Measurements from ENCODE around the gene SCFD2.
"Not testable (repeated sequence)": the region's sequence is repeated elsewhere in the genome, so short reads cannot be mapped to it uniquely, and the experiment has no call there.

SCFD2 gene

DNA sequence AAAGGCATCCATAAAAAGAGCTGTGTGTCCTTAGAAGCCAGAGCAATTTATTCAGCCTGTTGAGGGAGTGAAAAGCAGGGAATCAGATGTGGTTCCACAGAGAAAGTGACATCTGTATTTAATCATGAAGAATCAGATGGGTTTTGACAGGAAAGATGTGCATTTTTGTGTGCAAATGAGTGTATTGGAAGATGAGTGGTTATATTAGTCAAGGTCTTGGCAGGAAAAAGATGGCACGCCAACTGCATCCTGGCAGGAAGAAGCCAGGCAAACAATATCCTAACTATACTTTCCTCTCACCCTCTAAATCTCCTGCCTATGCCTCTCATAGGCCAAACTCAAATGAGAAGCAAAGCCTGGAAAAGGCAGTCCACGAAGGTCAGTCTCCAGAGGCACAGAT lies 59.1 kb downstream of the SCFD2 start:
- H3K4me3 ChIP-seq (ENCODE audit: low read length) = no peak overlapping the region
- H3K9me3 ChIP-seq (ENCODE audit: control insufficient read depth, low read depth, low read length) = no peaks in the 10 kb centered on the region
- H3K27ac ChIP-seq (ENCODE audit: low read length) = no peak overlapping the region
- no peaks in the 10 kb centered on the region for H3K27me3 ChIP-seq (ENCODE audit: control insufficient read depth, insufficient read depth, low read length)
- H3K36me3 ChIP-seq (ENCODE audit: control insufficient read depth, low read depth, low read length) = no peaks in the 10 kb centered on the region
- H3K9ac ChIP-seq (ENCODE audit: low read length) = no peak overlapping the region
- no peaks in the 10 kb centered on the region for H3K4me1 ChIP-seq (ENCODE audit: control insufficient read depth, low read depth, low read length)

DNA sequence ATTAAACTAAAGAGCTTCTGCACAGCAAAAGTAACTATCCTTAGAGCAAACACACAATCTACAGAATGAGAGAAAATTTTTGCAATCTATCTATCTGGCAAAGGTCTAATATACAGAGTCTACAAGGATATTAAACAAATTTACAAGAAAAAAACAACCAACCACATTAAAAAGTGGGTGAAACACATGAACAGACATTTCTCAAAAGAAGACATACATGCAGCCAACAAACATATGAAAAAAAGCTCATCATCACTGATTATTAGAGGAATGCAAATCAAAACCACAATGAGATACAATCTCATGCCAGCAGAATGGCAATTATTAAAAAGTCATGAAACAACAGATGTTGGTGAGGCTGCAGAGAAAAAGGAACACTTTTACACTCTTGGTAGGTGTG lies 73.7 kb downstream of the SCFD2 start:
- not testable (repeated sequence) for H3K4me1 ChIP-seq (ENCODE audit: control insufficient read depth, low read depth, low read length); H3K36me3 ChIP-seq (ENCODE audit: control insufficient read depth, low read depth, low read length); H3K4me3 ChIP-seq (ENCODE audit: low read length); H3K9ac ChIP-seq (ENCODE audit: low read length); H3K27me3 ChIP-seq (ENCODE audit: control insufficient read depth, insufficient read depth, low read length); H3K27ac ChIP-seq (ENCODE audit: low read length)
- peaks cover 14% of the 10 kb centered on the region for H3K9me3 ChIP-seq (ENCODE audit: control insufficient read depth, low read depth, low read length)

DNA sequence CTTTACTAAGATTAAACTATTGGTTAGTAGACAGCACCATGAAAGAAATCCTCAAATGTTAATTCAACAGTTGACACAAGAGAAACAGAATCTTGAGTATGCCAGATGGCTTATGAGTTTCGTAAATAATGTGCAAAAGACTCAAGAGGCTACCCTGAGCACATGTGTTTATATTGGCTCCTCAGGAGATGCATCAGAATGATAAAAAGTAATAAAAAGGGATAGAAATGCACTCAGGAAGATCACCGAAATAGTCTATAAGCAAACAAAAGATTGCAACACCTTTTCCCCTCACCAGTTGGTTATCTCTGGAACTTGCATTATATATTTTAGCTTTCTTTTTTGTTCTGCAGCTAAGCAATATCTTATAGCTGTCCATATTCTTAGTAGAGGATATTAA lies 84.4 kb downstream of the SCFD2 start:
- H3K27me3 ChIP-seq (ENCODE audit: control insufficient read depth, insufficient read depth, low read length) = no peaks in the 10 kb centered on the region
- no peak overlapping the region for H3K9ac ChIP-seq (ENCODE audit: low read length)
- H3K4me1 ChIP-seq (ENCODE audit: control insufficient read depth, low read depth, low read length) = no peaks in the 10 kb centered on the region
- no peak overlapping the region for H3K4me3 ChIP-seq (ENCODE audit: low read length)
- H3K27ac ChIP-seq (ENCODE audit: low read length) = no peak overlapping the region
- H3K9me3 ChIP-seq (ENCODE audit: control insufficient read depth, low read depth, low read length) = no peaks in the 10 kb centered on the region
- no peaks in the 10 kb centered on the region for H3K36me3 ChIP-seq (ENCODE audit: control insufficient read depth, low read depth, low read length)

DNA sequence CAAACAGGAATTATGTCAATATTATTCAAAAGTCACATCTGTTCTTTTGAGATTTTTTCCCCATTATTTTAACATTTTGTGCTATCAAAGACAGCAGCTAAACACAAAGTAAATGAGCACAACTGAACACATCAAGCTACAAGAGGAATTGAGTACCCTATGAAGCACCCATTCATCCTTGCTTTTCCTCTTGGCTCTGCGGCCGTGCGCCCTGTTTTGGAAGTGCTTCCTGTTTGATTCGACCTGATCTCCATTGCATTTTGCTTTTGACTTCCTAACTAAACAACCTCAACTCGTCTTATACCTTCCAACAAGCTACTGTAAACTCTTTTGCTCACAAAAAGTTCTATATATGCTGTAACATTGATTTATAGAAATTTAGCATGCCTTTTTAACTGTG lies 85.0 kb downstream of the SCFD2 start:
- Histone ChIP-seq H3K4me3 (ENCODE audit: low read length) (no peak overlapping the region), H3K36me3 (ENCODE audit: control insufficient read depth, low read depth, low read length) (no peaks in the 10 kb centered on the region), H3K9me3 (ENCODE audit: control insufficient read depth, low read depth, low read length) (no peaks in the 10 kb centered on the region), H3K9ac (ENCODE audit: low read length) (no peak overlapping the region), H3K4me1 (ENCODE audit: control insufficient read depth, low read depth, low read length) (no peaks in the 10 kb centered on the region), H3K27me3 (ENCODE audit: control insufficient read depth, insufficient read depth, low read length) (no peaks in the 10 kb centered on the region), H3K27ac (ENCODE audit: low read length) (no peak overlapping the region)

DNA sequence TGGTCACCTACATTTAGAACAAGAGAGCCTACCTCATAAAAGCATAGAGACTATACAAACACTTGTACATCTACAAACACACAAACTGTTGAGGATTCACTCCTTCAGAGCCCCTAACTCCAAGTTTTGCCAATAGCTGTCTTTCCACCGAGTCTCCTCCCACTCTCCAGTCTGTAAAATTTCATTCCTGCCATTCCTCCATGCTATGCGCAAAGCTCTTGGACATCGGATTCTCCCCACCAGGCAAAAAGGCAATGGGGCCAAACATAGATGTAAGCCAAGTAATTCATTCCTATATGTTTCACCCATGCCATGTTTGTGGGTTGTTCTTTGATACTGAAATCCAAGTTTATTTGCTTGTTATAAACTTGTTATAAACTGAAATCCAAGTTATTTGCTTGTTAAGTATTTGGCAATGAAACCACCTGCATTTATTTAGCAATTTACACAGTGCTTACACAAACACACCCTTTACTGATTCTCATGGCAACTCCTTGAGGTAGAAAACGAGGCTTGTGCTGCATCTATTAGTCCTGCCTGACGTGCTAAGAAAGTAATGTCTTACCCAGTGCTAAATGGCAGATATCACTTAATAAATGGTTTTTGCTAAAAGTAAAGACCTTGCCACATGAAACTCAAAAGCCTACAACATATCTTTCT lies 91.1 kb downstream of the SCFD2 start:
- Histone ChIP-seq H3K36me3 (ENCODE audit: control insufficient read depth, low read depth, low read length) (no peaks in the 10 kb centered on the region), H3K27me3 (ENCODE audit: control insufficient read depth, insufficient read depth, low read length) (no peaks in the 10 kb centered on the region), H3K9me3 (ENCODE audit: control insufficient read depth, low read depth, low read length) (no peaks in the 10 kb centered on the region), H3K9ac (ENCODE audit: low read length) (no peak overlapping the region), H3K27ac (ENCODE audit: low read length) (no peak overlapping the region), H3K4me3 (ENCODE audit: low read length) (no peak overlapping the region), H3K4me1 (ENCODE audit: control insufficient read depth, low read depth, low read length) (no peaks in the 10 kb centered on the region)

DNA sequence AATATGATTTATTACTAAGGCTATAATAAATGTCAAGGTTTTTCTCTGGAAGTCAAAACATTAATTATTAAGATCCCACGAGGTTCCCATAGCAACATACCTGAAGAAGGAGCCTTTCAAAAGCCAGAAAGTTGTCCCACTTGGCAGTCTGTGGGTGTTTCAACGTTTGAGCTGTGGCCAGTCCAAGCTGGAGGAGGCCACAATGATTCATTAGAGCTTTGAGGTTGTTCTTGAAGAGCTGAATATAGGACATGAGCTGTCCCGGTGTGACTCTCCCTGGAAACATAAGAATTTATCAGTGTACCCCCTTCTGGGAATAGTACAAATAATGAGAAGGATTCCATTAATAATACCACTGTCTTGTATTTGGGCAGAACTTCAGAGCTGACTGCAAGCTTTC lies 92.1 kb downstream of the SCFD2 start:
- H3K27me3 ChIP-seq (ENCODE audit: control insufficient read depth, insufficient read depth, low read length) = no peaks in the 10 kb centered on the region
- H3K27ac ChIP-seq (ENCODE audit: low read length) = no peak overlapping the region
- no peaks in the 10 kb centered on the region for H3K36me3 ChIP-seq (ENCODE audit: control insufficient read depth, low read depth, low read length)
- H3K4me1 ChIP-seq (ENCODE audit: control insufficient read depth, low read depth, low read length) = no peaks in the 10 kb centered on the region
- no peak overlapping the region for H3K4me3 ChIP-seq (ENCODE audit: low read length)
- no peaks in the 10 kb centered on the region for H3K9me3 ChIP-seq (ENCODE audit: control insufficient read depth, low read depth, low read length)
- H3K9ac ChIP-seq (ENCODE audit: low read length) = no peak overlapping the region

DNA sequence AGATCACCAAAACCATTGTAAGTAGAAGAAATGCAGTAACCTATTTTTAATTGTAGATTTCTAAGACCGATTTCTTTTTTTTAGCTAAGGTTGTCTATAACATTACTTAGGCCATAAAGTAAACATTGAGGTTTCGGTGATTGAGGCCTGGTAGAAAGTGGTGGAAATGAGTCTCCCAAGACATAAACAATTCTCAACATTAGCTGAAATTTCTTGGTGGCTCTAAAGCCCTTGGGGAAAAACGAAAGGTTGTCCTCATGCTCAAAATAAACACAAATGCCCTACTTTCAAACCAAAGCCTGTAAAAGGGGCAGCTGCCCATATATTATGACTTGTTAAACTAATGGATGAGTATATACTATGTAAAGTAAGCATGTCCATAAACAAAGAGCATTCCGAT lies 98.8 kb downstream of the SCFD2 start:
- Histone ChIP-seq H3K27ac (ENCODE audit: low read length) (no peak overlapping the region), H3K27me3 (ENCODE audit: control insufficient read depth, insufficient read depth, low read length) (no peaks in the 10 kb centered on the region), H3K9ac (ENCODE audit: low read length) (no peak overlapping the region), H3K9me3 (ENCODE audit: control insufficient read depth, low read depth, low read length) (no peaks in the 10 kb centered on the region), H3K4me3 (ENCODE audit: low read length) (no peak overlapping the region), H3K36me3 (ENCODE audit: control insufficient read depth, low read depth, low read length) (no peaks in the 10 kb centered on the region), H3K4me1 (ENCODE audit: control insufficient read depth, low read depth, low read length) (no peaks in the 10 kb centered on the region)

DNA sequence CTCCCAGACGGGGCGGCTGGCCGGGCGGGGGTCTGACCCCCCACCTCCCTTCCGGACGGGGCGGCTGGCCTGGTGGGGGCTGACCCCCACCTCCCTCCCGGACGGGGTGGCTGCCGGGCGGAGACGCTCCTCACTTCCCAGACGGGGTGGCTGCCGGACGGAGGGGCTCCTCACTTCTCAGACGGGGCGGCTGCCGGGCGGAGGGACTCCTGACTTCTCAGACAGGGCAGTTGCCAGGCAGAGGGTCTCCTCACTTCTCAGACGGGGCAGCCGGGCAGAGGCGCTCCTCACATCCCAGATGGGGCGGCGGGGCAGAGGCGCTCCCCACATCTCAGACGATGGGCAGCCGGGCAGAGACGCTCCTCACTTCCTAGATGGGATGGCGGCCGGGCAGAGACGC lies 109.9 kb downstream of the SCFD2 start:
- H3K9ac ChIP-seq (ENCODE audit: low read length); H3K27me3 ChIP-seq (ENCODE audit: control insufficient read depth, insufficient read depth, low read length); H3K4me1 ChIP-seq (ENCODE audit: control insufficient read depth, low read depth, low read length): not testable (repeated sequence)

DNA sequence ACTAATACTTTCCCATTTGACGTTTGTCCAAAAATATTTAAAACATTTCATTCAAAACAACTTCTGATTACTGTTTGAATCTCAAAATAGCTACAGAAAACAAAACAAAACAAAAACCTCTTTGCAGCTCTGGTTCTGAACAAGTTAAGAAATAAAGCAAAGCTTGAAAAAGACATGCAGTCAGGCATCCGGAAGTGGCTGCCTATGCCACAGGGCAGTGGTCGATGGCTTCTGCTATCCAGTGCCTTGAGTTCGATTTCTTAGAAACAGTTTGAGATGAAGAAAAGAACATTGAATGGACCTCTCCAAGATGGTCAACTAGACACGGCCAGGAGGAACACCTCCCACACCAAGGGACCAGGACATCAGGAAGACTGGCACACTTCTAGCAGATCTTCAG lies 125.3 kb downstream of the SCFD2 start:
- Histone ChIP-seq H3K9ac (ENCODE audit: low read length) (no peak overlapping the region), H3K4me3 (ENCODE audit: low read length) (no peak overlapping the region), H3K36me3 (ENCODE audit: control insufficient read depth, low read depth, low read length) (no peaks in the 10 kb centered on the region), H3K27ac (ENCODE audit: low read length) (no peak overlapping the region), H3K27me3 (ENCODE audit: control insufficient read depth, insufficient read depth, low read length) (no peaks in the 10 kb centered on the region), H3K4me1 (ENCODE audit: control insufficient read depth, low read depth, low read length) (no peaks in the 10 kb centered on the region), H3K9me3 (ENCODE audit: control insufficient read depth, low read depth, low read length) (no peaks in the 10 kb centered on the region)

More for the DNA sequence above, 109.9 kb downstream of the SCFD2 start:
- H3K27ac ChIP-seq (ENCODE audit: low read length); H3K36me3 ChIP-seq (ENCODE audit: control insufficient read depth, low read depth, low read length); H3K4me3 ChIP-seq (ENCODE audit: low read length); H3K9me3 ChIP-seq (ENCODE audit: control insufficient read depth, low read depth, low read length): not testable (repeated sequence)

DNA sequence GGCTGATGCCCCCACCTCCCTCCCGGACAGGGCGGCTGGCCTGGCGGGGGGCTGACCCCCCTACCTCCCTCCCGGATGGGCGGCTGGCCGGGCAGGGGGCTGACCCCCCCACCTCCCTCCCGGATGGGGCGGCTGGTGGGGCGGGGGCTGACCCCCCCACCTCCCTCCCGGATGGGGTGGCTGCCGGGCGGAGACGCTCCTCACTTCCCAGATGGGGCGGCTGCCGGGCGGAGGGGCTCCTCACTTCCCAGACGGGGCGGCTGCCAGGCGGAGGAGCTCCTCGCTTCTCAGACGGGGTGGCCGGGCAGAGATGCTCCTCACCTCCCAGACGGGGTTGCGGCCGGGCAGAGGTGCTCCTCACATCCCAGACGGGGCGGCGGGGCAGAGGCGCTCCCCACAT lies 127.5 kb downstream of the SCFD2 start:
- H3K27me3 ChIP-seq (ENCODE audit: control insufficient read depth, insufficient read depth, low read length); H3K9me3 ChIP-seq (ENCODE audit: control insufficient read depth, low read depth, low read length); H3K4me1 ChIP-seq (ENCODE audit: control insufficient read depth, low read depth, low read length); H3K9ac ChIP-seq (ENCODE audit: low read length); H3K4me3 ChIP-seq (ENCODE audit: low read length); H3K36me3 ChIP-seq (ENCODE audit: control insufficient read depth, low read depth, low read length); H3K27ac ChIP-seq (ENCODE audit: low read length): not testable (repeated sequence)

DNA sequence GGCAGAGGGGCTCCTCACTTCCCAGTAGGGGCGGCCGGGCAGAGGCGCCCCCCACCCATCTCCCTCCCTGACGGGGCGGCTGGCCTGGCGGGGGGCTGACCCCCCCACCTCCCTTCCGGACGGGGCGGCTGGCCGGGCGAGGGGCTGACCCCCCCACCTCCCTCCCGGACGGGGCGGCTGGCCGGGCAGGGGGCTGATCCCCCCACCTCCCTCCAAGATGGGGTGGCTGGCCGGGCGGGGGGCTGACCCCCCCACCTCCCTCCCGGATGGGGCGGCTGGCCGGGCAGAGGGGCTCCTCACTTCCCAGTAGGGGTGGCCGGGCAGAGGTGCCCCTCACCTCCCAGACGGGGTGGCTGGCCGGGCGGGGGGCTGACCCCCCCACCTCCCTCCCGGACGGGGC lies 128.1 kb downstream of the SCFD2 start:
- H3K27ac ChIP-seq (ENCODE audit: low read length); H3K9ac ChIP-seq (ENCODE audit: low read length); H3K4me1 ChIP-seq (ENCODE audit: control insufficient read depth, low read depth, low read length); H3K27me3 ChIP-seq (ENCODE audit: control insufficient read depth, insufficient read depth, low read length); H3K9me3 ChIP-seq (ENCODE audit: control insufficient read depth, low read depth, low read length); H3K4me3 ChIP-seq (ENCODE audit: low read length); H3K36me3 ChIP-seq (ENCODE audit: control insufficient read depth, low read depth, low read length): not testable (repeated sequence)

DNA sequence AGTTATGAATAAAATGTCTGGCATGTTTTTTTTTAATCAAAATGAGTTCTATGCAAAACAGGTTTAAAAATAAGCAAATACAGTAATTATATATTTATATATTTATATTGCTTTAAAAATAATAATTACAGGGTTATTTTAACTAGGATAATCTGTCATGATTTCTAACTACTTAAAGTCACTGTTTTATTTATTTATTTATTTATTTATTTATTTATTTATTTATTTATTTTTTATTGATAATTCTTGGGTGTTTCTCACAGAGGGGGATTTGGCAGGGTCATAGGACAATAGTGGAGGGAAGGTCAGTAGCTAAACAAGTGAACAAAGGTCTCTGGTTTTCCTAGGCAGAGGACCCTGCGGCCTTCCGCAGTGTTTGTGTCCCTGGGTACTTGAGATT lies 129.2 kb downstream of the SCFD2 start:
- H3K27me3 ChIP-seq (ENCODE audit: control insufficient read depth, insufficient read depth, low read length); H3K4me3 ChIP-seq (ENCODE audit: low read length); H3K4me1 ChIP-seq (ENCODE audit: control insufficient read depth, low read depth, low read length); H3K9me3 ChIP-seq (ENCODE audit: control insufficient read depth, low read depth, low read length); H3K9ac ChIP-seq (ENCODE audit: low read length); H3K27ac ChIP-seq (ENCODE audit: low read length); H3K36me3 ChIP-seq (ENCODE audit: control insufficient read depth, low read depth, low read length): not testable (repeated sequence)
